HepG2 (cell line): ENCODE measurements around the gene TMEM14B. TPM values are rescaled to one million over a fixed set of nuclear protein-coding genes. Genes with fewer than 3 reads are reported as not detected.

Source experiments
- AFF4 ChIP-seq: sonication (generic); formaldehyde crosslinking; IDR thresholded peaks from 2 replicates; pipeline ENCODE4 v1.4.0; 2020; ENCODE audit warnings: missing genetic modification reagents
- GATA4 ChIP-seq: sonication (generic); IDR thresholded peaks from 2 replicates; pipeline ENCODE4 v1.6.1; 2016; ENCODE audit warnings: antibody characterized with exemption, low read depth, borderline replicate concordance
- HBP1 ChIP-seq: IDR thresholded peaks from 2 replicates; pipeline ENCODE4 v1.6.1; 2016; ENCODE audit warnings: low read depth, control low read depth
- ONECUT2 ChIP-seq: sonication (generic); formaldehyde crosslinking; IDR thresholded peaks from 2 replicates; pipeline ENCODE4 v1.4.0; 2020; ENCODE audit warnings: missing genetic modification reagents
- PRDM15 ChIP-seq: sonication (generic); formaldehyde crosslinking; IDR thresholded peaks from 2 replicates; pipeline ENCODE4 v1.4.0; 2020; ENCODE audit warnings: missing genetic modification reagents
- SP5 ChIP-seq: IDR thresholded peaks from 2 replicates; pipeline ENCODE4 v1.6.1; 2016; ENCODE audit warnings: low read depth, borderline replicate concordance
- ZBTB3 ChIP-seq: sonication (generic); formaldehyde crosslinking; IDR thresholded peaks from 2 replicates; pipeline ENCODE4 v1.4.0; 2020; ENCODE audit warnings: low read depth, mild to moderate bottlenecking, moderate library complexity, missing genetic modification reagents, borderline replicate concordance
- ZFP37 ChIP-seq: sonication (generic); formaldehyde crosslinking; IDR thresholded peaks from 2 replicates; pipeline ENCODE4 v1.4.0; 2020; ENCODE audit warnings: missing genetic modification reagents, borderline replicate concordance
- ZGPAT ChIP-seq: IDR thresholded peaks from 2 replicates; pipeline ENCODE4 v1.6.1; 2016; ENCODE audit warnings: mild to moderate bottlenecking
- ZNF256 ChIP-seq: sonication (generic); formaldehyde crosslinking; conservative IDR thresholded peaks from 2 replicates; pipeline ENCODE4 v1.4.0; 2020; ENCODE audit warnings: missing genetic modification reagents
- ZNF329 ChIP-seq: sonication (generic); formaldehyde crosslinking; IDR thresholded peaks from 2 replicates; pipeline ENCODE4 v1.9.0; 2021; ENCODE audit warnings: low read depth, mild to moderate bottlenecking, missing genetic modification reagents
- ZNF501 ChIP-seq: sonication (generic); formaldehyde crosslinking; IDR thresholded peaks from 2 replicates; pipeline ENCODE4 v1.5.1; 2020; ENCODE audit warnings: mild to moderate bottlenecking, moderate library complexity, missing genetic modification reagents
- ZNF503 ChIP-seq: sonication (generic); formaldehyde crosslinking; IDR thresholded peaks from 2 replicates; pipeline ENCODE4 v1.4.0; 2020; ENCODE audit warnings: missing genetic modification reagents
- ZNF615 ChIP-seq: sonication (generic); formaldehyde crosslinking; IDR thresholded peaks from 2 replicates; pipeline ENCODE4 v1.5.0; 2020; ENCODE audit warnings: mild to moderate bottlenecking, missing genetic modification reagents, borderline replicate concordance
- polyA plus RNA-seq, 8 experiments: library from polyadenylated mRNA; depleted of rRNA in 3 of 8; stranded (reverse) in 7 of 8; unstranded in 1 of 8; fragments of >200 nt; fragmentation: Illumina TruSeq in 4 of 8; extraction: Trizol in 4 of 8; gene quantifications; 2 replicates each; pipeline versions ENCODE4 v1.2.1 to v1.2.3, GENCODE V29; 2011 to 2016; ENCODE audit warnings: low read depth in 4 of 8, missing spikeins in 1 of 8, mixed read lengths in 1 of 8; ENCODE audit not compliant: insufficient read depth in 1 of 8
- total RNA-seq, 5 experiments: library from RNA; depleted of rRNA; stranded (reverse); fragments of >200 nt; fragmentation: Illumina TruSeq; extraction: Trizol; gene quantifications; 2 replicates each; pipeline ENCODE4 v1.2.3, GENCODE V29; 2016; ENCODE audit warnings: low read depth in 1 of 5

TMEM14B gene
- total and polyA plus RNA-seq, 2 of the 13 experiments (the other 11 are each of a cell fraction or from before 2014, with no cell fraction given): 133 to 200 TPM

- TF ChIP-seq AFF4 (CRISPR knock-in tag) (peak; percentile 100), ZGPAT (CRISPR knock-in tag) (peak; percentile 75), ONECUT2 (CRISPR knock-in tag) (peak; percentile 10; the same call in 1 of the 2 replicates), HBP1 (CRISPR knock-in tag) (peak; percentile 80; the same call in 1 of the 2 replicates), SP5 (CRISPR knock-in tag) (peak; percentile 29; the same call in 1 of the 2 replicates), ZNF615 (CRISPR knock-in tag) (peak; percentile 28; the same call in 1 of the 2 replicates), ZNF256 (CRISPR knock-in tag) (peak; percentile 64; the same call in 1 of the 2 replicates), GATA4 (peak; percentile 93; the same call in 1 of the 2 replicates), ZNF503 (CRISPR knock-in tag) (peak; percentile 64; the same call in 1 of the 2 replicates), ZBTB3 (CRISPR knock-in tag) (0 out of 2 replicates have a peak, but pooled peaks have one; percentile 30), PRDM15 (CRISPR knock-in tag) (0 out of 2 replicates have a peak, but pooled peaks have one; percentile 56), ZFP37 (CRISPR knock-in tag) (0 out of 2 replicates have a peak, but pooled peaks have one; percentile 48), ZNF329 (CRISPR knock-in tag) (peak; percentile 36; the same call in 1 of the 2 replicates), ZNF501 (peak; percentile 78; the same call in 1 of the 2 replicates)
Measured at GRCh38 chr6:10720960-10721849, 26.4 kb upstream of the TMEM14B start (continued).
